Left kidney (tissue), 2 donors: Measurements from ENCODE around the gene ASCL3. TPM values are rescaled to one million over a fixed set of nuclear protein-coding genes. Genes with fewer than 3 reads are reported as not detected.
"Not testable (repeated sequence)": the region's sequence is repeated elsewhere in the genome, so short reads cannot be mapped to it uniquely, and the experiment has no call there.

Experiments used
- DNase-seq: peaks from one replicate; pipeline ENCODE4 v3.0.0-alpha.2; 2013
- polyA plus RNA-seq: library from polyadenylated mRNA; unstranded; fragments of 120-200 nt; gene quantifications from one replicate; pipeline ENCODE4 v1.2.1, GENCODE V29; 2013; ENCODE audit not compliant: insufficient read length

ASCL3 gene
- polyA plus RNA-seq, 1 donor, result 0.22 TPM

- DNase-seq, result no peak
Measured at GRCh38 chr11:8910649-8911026, 32.2 kb downstream of the ASCL3 start.

GRCh38 chr11:8908099-8908498 lies 34.7 kb downstream of the ASCL3 start:
- DNase-seq, result no peak

GRCh38 chr11:8907116-8907515 lies 35.7 kb downstream of the ASCL3 start:
- no peak for DNase-seq

- DNase-seq, result no peak
Measured at GRCh38 chr11:8905528-8906165, 37.2 kb downstream of the ASCL3 start.

- no peak for DNase-seq
Measured at GRCh38 chr11:8899119-8899753, 43.6 kb downstream of the ASCL3 start.

GRCh38 chr11:8891185-8891584 lies 51.6 kb downstream of the ASCL3 start:
- not testable (repeated sequence) for DNase-seq

Other genes with a start within 250 kb of the ASCL3 start
- 21.2 TPM for gene AKIP1, start 31.8 kb downstream of the ASCL3 start, polyA plus RNA-seq
- gene C11orf16, start 10.1 kb downstream of the ASCL3 start, polyA plus RNA-seq, result 0.96 TPM
- gene TMEM9B, start 21.4 kb upstream of the ASCL3 start, polyA plus RNA-seq, result 63.8 TPM
- gene NRIP3, start 61.0 kb upstream of the ASCL3 start, polyA plus RNA-seq, result 1.0 TPM
- 6.8 TPM for gene SCUBE2, start 148.6 kb upstream of the ASCL3 start, polyA plus RNA-seq